A549 treated with CORT108297 at 1 μM for 4 hours (cell line): ENCODE data around the gene FARSB. TPM values are rescaled to one million over a fixed set of nuclear protein-coding genes. Genes with fewer than 3 reads are reported as not detected.

Experiments
- total RNA-seq: library from RNA; stranded (reverse); fragments of 200-300 nt; extraction: Qiagen RNA extraction; gene quantifications from 5 replicates; pipeline ENCODE4 v1.2.3, GENCODE V29; 2022

FARSB gene
- 42.3 to 49.7 TPM (median 43.1 TPM) in 5 replicates for total RNA-seq

GRCh38 chr2:222655787-222656525 lies at the start of gene FARSB:
FARSB (minus strand) TSS chr2:222656092; CDS start chr2:222656073, 19 bp downstream.

GRCh38 chr2:222671259-222672067 lies 15.6 kb upstream of the FARSB start, which contains the start of gene MOGAT1:
MOGAT1 (plus strand) TSS chr2:222671658; CDS start chr2:222671786, 128 bp downstream.

Other genes with a start within 250 kb of the FARSB start
- 0.21 to 0.33 TPM (median 0.27 TPM) in 5 replicates for gene SGPP2, start 231.5 kb downstream of the FARSB start, total RNA-seq
- not detected in 5 replicates for gene MOGAT1, start 15.6 kb upstream of the FARSB start, total RNA-seq
- gene ACSL3, start 204.9 kb upstream of the FARSB start, total RNA-seq: 83.0 to 147 TPM (median 101 TPM) in 5 replicates